Hepatocyte (in vitro differentiated cells): ENCODE data around the gene RUBCN.
"Not testable (repeated sequence)": the region's sequence is repeated elsewhere in the genome, so short reads cannot be mapped to it uniquely, and the experiment has no call there.

ENCODE experiments used
- CTCF ChIP-seq: fragments of 200-600 bp; sonication (generic); IDR thresholded peaks from 2 replicates; pipeline ENCODE4 v1.5.1; 2016; ENCODE audit warnings: antibody characterized with exemption, mild to moderate bottlenecking; ENCODE audit not compliant: poor library complexity
- EZH2 ChIP-seq: fragments of 200-600 bp; sonication (generic); IDR thresholded peaks from 2 replicates; pipeline ENCODE4 v1.6.1; 2016; ENCODE audit warnings: antibody characterized with exemption, mild to moderate bottlenecking, borderline replicate concordance

GRCh38 chr3:197667293-197667692, 69.4 kb downstream of the RUBCN start:
- not testable (repeated sequence) for TF ChIP-seq CTCF, EZH2
